ENCODE data around the gene TLCD2. TPM values are rescaled to one million over a fixed set of nuclear protein-coding genes. Genes with fewer than 3 reads are reported as not detected.

Gene TLCD2
- polyA plus RNA-seq, 3 donors: 1.4 to 16.6 (median 15.0) TPM

- no peak overlapping the region for H3K27ac ChIP-seq (ENCODE audit: low read depth, low read length)
- 91 to 93% (median 91%) methylated on average over 21 of the region's 21 CpGs for whole genome bisulfite sequencing, 3 donors
Measured at GRCh38 chr17:1737531-1738291, 27.5 kb upstream of the TLCD2 start.

DNA sequence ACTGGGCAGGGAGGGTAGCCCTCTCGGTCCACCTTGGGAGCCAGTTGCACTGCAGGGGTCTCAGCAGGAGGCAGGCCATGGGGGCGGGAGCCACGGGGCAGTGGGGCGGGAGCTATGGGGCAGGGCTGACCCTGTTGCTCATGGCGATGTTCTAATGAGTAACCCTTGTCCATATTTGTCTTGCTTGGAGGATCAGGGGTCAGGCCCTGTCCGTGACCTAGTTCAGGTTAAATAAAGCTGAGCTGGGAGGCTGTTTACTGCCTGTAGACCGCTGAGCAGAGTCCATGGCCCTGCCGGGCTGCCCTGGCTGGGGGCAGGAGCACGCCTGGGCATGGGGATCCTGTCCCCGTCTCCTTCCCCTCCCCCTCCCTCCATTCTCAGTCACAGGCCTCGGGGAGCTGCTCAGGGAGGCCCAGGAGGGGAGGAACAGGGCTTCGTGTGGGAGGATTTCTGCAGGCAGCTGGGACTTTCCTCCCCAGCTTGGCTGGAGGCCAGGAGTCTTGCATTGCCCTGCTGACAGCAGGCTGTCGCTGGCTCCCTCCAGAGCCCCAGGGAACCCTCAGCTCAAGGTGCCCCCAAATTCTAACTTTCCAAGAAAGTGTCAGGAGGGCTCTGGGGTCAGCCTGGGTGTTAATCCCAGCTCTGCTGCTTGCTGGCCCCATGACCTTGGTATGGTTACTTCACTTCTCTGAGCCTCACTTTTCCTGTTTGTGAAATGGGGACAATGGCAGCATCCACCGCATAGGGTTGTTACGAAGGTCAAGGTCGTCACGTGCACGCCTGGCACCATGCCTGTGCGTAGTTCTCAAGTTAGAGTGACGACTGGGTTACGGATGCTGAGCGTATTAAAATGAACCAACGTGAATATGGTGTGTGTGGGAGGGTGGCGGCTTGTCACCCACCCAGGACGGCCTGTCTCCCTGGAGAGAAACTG, 26.4 kb upstream of the TLCD2 start:
- H3K27ac ChIP-seq (ENCODE audit: low read depth, low read length): no peak overlapping the region
- WGBS, 3 donors: 55 to 58% (median 58%) methylated on average over 25 of the region's 25 CpGs

DNA sequence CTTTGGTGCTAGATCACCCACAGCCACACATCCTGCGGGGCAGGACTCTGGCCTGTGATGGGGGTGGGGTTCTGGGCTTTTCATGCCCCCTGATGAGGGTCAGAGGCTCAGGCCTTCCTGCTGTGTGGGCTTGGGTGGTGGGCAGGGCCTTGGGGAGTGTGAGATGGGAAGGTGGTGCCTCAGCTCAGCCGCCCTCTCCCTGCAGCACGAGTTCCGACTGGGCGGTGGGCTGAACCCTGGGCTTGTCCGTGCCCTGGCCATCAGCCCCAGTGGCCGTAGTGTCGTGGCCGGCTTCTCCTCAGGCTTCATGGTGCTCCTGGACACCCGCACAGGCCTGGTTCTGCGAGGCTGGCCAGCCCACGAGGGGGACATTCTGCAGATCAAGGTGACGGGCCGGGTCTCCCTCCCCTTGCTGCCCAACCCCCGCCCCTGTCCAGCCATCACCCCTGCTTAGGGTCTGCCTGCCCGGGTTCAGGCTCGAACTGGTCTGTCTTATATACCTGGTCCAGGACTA, 25.7 kb upstream of the TLCD2 start:
- 86 to 87% (median 86%) methylated on average over 14 to 17 of the region's 17 CpGs for WGBS, 3 donors

DNA sequence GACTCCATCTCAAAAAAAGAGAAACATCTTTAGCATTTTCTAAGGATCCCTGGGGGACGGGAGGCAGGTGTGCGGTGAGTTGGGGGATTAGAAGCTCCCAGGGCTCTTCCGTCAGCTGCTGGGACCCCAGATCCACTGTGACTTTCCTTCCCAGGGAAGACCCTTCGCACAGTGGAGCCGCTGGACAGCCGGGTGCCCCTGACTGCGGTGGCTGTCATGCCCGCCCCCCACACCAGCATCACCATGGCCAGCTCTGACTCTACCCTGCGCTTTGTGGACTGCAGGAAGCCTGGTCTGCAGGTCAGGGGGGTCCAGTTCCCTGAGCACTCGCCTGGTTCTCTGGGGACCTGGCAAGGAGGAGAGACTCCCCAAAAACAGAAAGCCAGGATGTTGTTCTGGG, 25.2 kb upstream of the TLCD2 start:
- WGBS, 3 donors: 95 to 98% (median 96%) methylated on average over 10 of the region's 10 CpGs

More for the DNA sequence above, 25.7 kb upstream of the TLCD2 start:
- no peak overlapping the region for H3K27ac ChIP-seq (ENCODE audit: low read depth, low read length)

DNA sequence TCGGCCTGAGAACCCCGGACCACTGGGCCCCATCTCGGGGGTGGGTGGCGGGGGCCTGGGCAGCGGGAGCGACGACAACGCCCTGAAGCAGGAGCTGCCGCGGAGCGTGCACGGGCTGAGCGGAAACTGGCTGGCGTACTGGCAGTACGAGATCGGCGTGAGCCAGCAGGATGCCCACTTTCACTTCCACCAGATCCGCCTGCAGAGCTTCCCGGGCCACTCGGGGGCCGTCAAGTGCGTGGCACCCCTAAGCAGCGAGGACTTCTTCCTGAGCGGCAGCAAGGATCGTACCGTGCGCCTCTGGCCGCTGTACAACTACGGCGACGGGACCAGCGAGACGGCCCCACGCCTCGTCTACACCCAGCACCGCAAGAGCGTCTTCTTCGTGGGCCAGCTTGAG, 23.6 kb upstream of the TLCD2 start:
- WGBS, 3 donors: 94 to 97% (median 94%) methylated on average over 36 to 38 of the region's 38 CpGs
- H3K27ac ChIP-seq (ENCODE audit: low read depth, low read length): no peak overlapping the region

More for the DNA sequence above, 25.2 kb upstream of the TLCD2 start:
- H3K27ac ChIP-seq (ENCODE audit: low read depth, low read length): no peak overlapping the region

- H3K27ac ChIP-seq (ENCODE audit: low read depth, low read length): no peak overlapping the region
- 57 to 89% (median 67%) methylated on average over 11 of the region's 11 CpGs for WGBS, 3 donors
Measured at GRCh38 chr17:1732833-1733321, 22.7 kb upstream of the TLCD2 start.

- no peak overlapping the region for H3K27ac ChIP-seq (ENCODE audit: low read depth, low read length)
- WGBS, 3 donors: 91 to 96% (median 94%) methylated on average over 22 of the region's 22 CpGs
Measured at GRCh38 chr17:1732241-1732832, 22.2 kb upstream of the TLCD2 start.

GRCh38 chr17:1731194-1731506, 21.0 kb upstream of the TLCD2 start:
- H3K27ac ChIP-seq (ENCODE audit: low read depth, low read length): no peak overlapping the region
- 75 to 88% (median 79%) methylated on average over 10 of the region's 10 CpGs for WGBS, 3 donors

GRCh38 chr17:1730326-1731193, 20.4 kb upstream of the TLCD2 start:
- H3K27ac ChIP-seq (ENCODE audit: low read depth, low read length): peak overlapping the region; percentile 5
- 69 to 87% (median 74%) methylated on average over 39 to 40 of the region's 40 CpGs for WGBS, 3 donors

- 37 to 81% (median 48%) methylated on average over 15 of the region's 15 CpGs for WGBS, 3 donors
- no peak overlapping the region for H3K27ac ChIP-seq (ENCODE audit: low read depth, low read length)
Measured at GRCh38 chr17:1729966-1730325, 19.8 kb upstream of the TLCD2 start.

DNA sequence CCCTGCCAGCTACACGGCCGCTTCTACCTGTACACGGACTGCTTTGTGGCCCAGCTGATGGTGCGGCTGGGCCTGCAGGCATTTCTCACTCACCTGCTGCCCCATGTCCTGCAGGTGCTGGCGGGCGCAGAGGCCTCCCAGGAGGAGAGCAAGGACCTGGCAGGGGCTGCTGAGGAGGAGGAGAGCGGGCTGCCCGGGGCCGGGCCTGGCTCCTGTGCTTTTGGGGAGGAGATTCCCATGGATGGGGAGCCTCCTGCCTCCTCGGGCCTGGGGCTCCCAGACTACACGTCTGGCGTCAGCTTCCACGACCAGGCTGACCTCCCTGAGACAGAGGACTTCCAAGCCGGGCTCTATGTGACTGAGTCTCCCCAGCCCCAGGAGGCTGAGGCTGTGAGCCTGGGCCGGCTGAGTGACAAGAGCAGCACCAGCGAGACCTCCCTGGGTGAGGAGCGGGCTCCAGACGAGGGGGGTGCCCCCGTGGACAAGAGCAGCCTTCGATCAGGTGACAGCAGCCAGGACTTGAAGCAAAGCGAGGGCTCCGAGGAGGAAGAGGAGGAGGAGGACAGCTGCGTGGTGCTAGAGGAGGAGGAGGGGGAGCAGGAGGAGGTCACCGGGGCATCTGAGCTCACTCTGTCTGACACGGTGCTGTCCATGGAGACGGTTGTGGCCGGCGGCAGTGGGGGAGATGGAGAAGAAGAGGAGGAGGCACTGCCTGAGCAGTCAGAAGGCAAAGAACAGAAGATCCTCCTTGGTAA, 17.9 kb upstream of the TLCD2 start:
- no peak overlapping the region for H3K27ac ChIP-seq (ENCODE audit: low read depth, low read length)
- WGBS, 3 donors: 84 to 89% (median 89%) methylated on average over 27 to 28 of the region's 28 CpGs

GRCh38 chr17:1727258-1727789, 17.1 kb upstream of the TLCD2 start:
- no peak overlapping the region for H3K27ac ChIP-seq (ENCODE audit: low read depth, low read length)
- WGBS, 3 donors: 89 to 94% (median 92%) methylated on average over 21 of the region's 21 CpGs

DNA sequence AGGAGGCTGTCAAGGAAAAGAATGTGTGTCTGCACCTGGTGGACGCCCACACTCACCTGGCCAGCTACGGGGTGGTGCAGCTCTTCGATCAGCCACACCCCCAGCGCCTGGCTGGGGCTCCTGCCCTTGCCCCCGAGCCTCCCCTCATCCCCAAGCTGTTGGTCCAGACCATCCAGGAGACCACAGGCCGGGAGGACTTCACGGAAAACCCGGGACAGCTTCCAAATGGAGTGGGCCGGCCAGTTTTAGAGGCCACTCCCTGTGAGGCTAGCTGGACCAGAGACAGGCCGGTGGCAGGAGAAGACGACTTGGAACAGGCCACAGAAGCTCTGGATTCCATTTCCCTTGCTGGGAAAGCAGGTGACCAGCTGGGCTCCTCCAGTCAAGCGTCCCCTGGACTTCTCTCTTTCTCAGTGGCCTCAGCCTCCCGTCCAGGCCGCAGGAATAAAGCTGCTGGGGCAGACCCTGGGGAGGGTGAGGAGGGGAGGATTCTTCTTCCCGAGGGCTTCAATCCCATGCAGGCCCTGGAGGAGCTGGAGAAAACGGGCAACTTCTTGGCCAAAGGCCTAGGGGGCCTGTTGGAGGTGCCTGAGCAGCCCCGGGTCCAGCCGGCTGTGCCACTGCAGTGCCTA, 16.6 kb upstream of the TLCD2 start:
- WGBS, 3 donors: 70 to 85% (median 82%) methylated on average over 18 of the region's 18 CpGs
- no peak overlapping the region for H3K27ac ChIP-seq (ENCODE audit: low read depth, low read length)

DNA sequence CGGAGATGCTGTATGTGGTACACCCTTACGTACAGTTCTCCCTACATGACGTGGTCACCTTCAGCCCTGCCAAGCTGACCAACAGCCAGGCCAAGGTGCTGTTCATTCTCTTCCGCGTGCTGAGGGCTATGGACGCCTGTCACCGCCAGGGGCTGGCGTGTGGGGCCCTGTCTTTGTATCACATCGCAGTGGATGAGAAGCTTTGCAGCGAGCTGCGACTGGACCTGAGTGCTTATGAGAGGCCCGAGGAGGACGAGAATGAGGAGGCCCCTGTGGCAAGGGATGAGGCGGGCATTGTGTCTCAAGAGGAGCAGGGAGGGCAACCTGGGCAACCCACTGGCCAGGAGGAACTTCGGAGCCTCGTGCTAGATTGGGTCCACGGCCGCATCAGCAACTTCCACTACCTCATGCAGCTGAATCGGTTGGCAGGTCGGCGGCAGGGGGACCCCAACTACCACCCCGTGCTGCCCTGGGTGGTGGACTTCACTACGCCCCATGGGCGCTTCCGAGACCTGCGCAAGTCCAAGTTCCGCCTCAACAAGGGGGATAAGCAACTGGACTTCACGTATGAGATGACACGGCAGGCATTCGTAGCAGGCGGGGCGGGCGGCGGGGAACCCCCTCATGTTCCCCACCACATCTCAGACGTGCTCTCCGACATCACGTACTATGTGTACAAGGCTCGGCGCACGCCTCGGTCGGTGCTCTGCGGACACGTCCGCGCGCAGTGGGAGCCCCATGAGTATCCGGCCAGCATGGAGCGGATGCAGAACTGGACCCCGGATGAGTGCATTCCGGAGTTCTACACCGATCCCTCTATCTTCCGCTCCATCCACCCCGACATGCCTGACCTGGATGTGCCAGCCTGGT, 15.7 kb upstream of the TLCD2 start:
- H3K27ac ChIP-seq (ENCODE audit: low read depth, low read length): no peak overlapping the region
- 91 to 94% (median 94%) methylated on average over 54 of the region's 54 CpGs for WGBS, 3 donors

DNA sequence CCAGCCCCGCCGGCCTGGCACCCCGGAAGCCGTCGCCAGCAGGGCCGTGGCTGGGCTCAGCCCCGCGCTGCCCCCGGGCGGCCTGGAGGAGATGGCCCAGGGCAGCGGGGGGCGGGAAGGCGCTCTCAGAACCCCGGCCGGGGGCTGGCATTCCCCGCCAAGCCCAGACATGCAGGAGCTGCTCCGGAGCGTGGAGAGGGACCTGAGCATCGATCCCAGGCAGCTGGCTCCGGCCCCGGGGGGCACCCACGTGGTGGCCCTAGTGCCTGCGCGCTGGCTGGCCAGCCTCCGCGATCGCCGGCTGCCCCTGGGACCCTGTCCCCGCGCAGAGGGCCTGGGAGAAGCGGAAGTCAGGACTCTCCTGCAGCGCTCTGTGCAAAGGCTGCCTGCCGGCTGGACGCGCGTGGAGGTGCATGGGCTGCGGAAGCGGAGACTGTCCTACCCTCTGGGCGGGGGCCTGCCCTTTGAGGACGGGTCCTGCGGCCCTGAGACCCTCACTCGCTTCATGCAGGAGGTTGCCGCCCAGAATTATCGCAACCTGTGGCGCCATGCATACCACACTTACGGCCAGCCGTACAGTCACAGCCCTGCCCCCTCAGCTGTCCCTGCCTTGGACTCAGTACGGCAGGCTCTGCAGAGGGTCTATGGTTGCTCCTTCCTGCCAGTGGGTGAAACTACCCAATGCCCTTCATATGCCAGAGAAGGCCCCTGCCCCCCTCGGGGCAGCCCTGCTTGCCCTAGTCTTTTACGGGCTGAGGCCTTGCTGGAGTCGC, 14.9 kb upstream of the TLCD2 start:
- H3K27ac ChIP-seq (ENCODE audit: low read depth, low read length): no peak overlapping the region
- 11 to 18% (median 13%) methylated on average over 36 to 51 of the region's 51 CpGs for WGBS, 3 donors
